HepG2 (cell line): ENCODE measurements around the gene PPIP5K2. TPM values are rescaled to one million over a fixed set of nuclear protein-coding genes. Genes with fewer than 3 reads are reported as not detected.

ENCODE experiments used
- ATAC-seq: fragments of 200-7000 bp; cut with Tn5 transposase; 3 replicates; pipeline ENCODE4 v1.9.1; 2020; ENCODE audit warnings: mild to moderate bottlenecking, moderate library complexity
- BruUV-seq: library from RNA; stranded (reverse); fragments of 400-500 nt; replicated peaks from 2 replicates; lab custom pipeline; 2021; lab: Mats Ljungman, UMichigan
- CTCF ChIA-PET: fragments of 300-600 bp; formaldehyde crosslinking; extraction: SDS; loops from one replicate; lab custom pipeline; 2021; ENCODE audit warnings: low total read pairs, inconsistent platforms, low intra/inter-chr PET ratio; lab: Yijun Ruan, JAX
- POLR2A ChIA-PET: fragments of 350-600 bp; sonication (Branson Sonifier 250); formaldehyde crosslinking; loops from one replicate; lab custom pipeline; 2020; ENCODE audit warnings: antibody characterized with exemption, inconsistent platforms; lab: Yijun Ruan, JAX
- DNase-seq: peaks from one replicate; pipeline ENCODE4 v3.0.0-alpha.2; 2015; ENCODE audit warnings: low spot score
- FAIRE-seq: peaks from 3 replicates; lab custom pipeline; 2011; peaks lifted over from hg19 to GRCh38; lab: Jason Lieb, UNC
- H2AFZ ChIP-seq: one replicate; pipeline ENCODE4 v1.6.1; 2011; ENCODE audit warnings: low read length, inconsistent platforms
- H3K27ac ChIP-seq: fragments of 300-600 bp; 3 replicates; pipeline ENCODE4 v1.8.0; 2011; ENCODE audit warnings: mixed run types, mild to moderate bottlenecking, mixed read lengths, low read length, inconsistent platforms; ENCODE audit not compliant: insufficient read depth; ENCODE audit errors: extremely low read length
- H3K27me3 ChIP-seq, 2 experiments: fragments of 200-600 bp in 1 of 2; 2 replicates in 1 of 2; 3 replicates in 1 of 2; pipeline versions ENCODE4 v1.6.0 to v1.8.0; 2011; ENCODE audit warnings: low read length in 2 of 2, mild to moderate bottlenecking in 2 of 2, moderate library complexity in 2 of 2, inconsistent platforms in 1 of 2; ENCODE audit not compliant: insufficient read depth in 2 of 2, control insufficient read depth in 1 of 2
- H3K36me3 ChIP-seq, 2 experiments: fragments of 200-600 bp in 1 of 2; replicated peaks in 1 of 2; 2 replicates in 1 of 2; 3 replicates in 1 of 2; pipeline versions ENCODE4 v1.5.1 to v1.8.0; 2011; ENCODE audit warnings: low read length in 2 of 2, inconsistent platforms in 1 of 2; ENCODE audit not compliant: insufficient read depth in 2 of 2, control insufficient read depth in 1 of 2
- H3K4me1 ChIP-seq: 2 replicates; pipeline ENCODE4 v1.5.1; 2012; ENCODE audit warnings: low read length, inconsistent platforms; ENCODE audit not compliant: insufficient read depth
- H3K4me2 ChIP-seq: 2 replicates; pipeline ENCODE4 v1.6.0; 2011; ENCODE audit warnings: low read depth, low read length, inconsistent platforms
- H3K4me3 ChIP-seq, 3 experiments: fragments of 200-600 bp in 1 of 3; sonication (generic), shearing (Covaris generic) in 1 of 3; replicated peaks in 1 of 3; 2 replicates each; pipeline ENCODE4 v1.5.1; 2011 to 2016; ENCODE audit warnings: low read length in 3 of 3, inconsistent platforms in 2 of 3, low read depth in 2 of 3, mild to moderate bottlenecking in 2 of 3, control low read depth in 1 of 3, mixed read lengths in 1 of 3; ENCODE audit not compliant: insufficient read depth in 1 of 3
- H3K79me2 ChIP-seq: one replicate; pipeline ENCODE4 v1.6.1; 2011; ENCODE audit warnings: low read length, inconsistent platforms; ENCODE audit not compliant: insufficient read depth
- H3K9ac ChIP-seq: 2 replicates; pipeline ENCODE4 v1.6.0; 2011; ENCODE audit warnings: mild to moderate bottlenecking, low read depth, low read length, inconsistent platforms; ENCODE audit not compliant: insufficient read depth
- H3K9me3 ChIP-seq: 2 replicates; pipeline ENCODE4 v1.5.1; 2012; ENCODE audit warnings: mild to moderate bottlenecking, low read length
- H4K20me1 ChIP-seq: 2 replicates; pipeline ENCODE4 v1.6.0; 2011; ENCODE audit warnings: inconsistent platforms, mild to moderate bottlenecking, low read length, moderate library complexity; ENCODE audit not compliant: insufficient read depth
- KAT2B ChIP-seq: fragments of 150-350 bp; IDR thresholded peaks from 2 replicates; pipeline ENCODE4 v1.6.1; 2014; ENCODE audit warnings: low read depth, low read length, borderline replicate concordance
- MZF1 ChIP-seq: sonication (generic); formaldehyde crosslinking; IDR thresholded peaks from 2 replicates; pipeline ENCODE4 v1.8.1; 2023; ENCODE audit warnings: mild to moderate bottlenecking, missing genetic modification reagents, borderline replicate concordance
- SAP130 ChIP-seq: IDR thresholded peaks from 2 replicates; pipeline ENCODE4 v1.6.1; 2016; ENCODE audit warnings: low read depth
- SKI ChIP-seq: fragments of 450-650 bp; IDR thresholded peaks from one replicate; pipeline ENCODE4 v1.6.1; 2018; ENCODE audit warnings: mild to moderate bottlenecking; ENCODE audit not compliant: partially characterized antibody
- ZMYM2 ChIP-seq: sonication (generic); formaldehyde crosslinking; IDR thresholded peaks from 2 replicates; pipeline ENCODE4 v1.8.0; 2022; ENCODE audit warnings: mild to moderate bottlenecking, missing genetic modification reagents
- ZNF644 ChIP-seq: IDR thresholded peaks from 2 replicates; pipeline ENCODE4 v1.6.1; 2016; ENCODE audit warnings: low read depth
- ZNF784 ChIP-seq: sonication (generic); formaldehyde crosslinking; IDR thresholded peaks from 2 replicates; pipeline ENCODE4 v1.5.1; 2020; ENCODE audit warnings: missing genetic modification reagents, mild to moderate bottlenecking, borderline replicate concordance
- in situ Hi-C: cut with HindIII; loops from 2 replicates; pipeline ENCODE4 v1.10.0; 2017; ENCODE audit warnings: low pct_unique_long_range_greater_than_20kb; ENCODE audit not compliant: extremely low pct_ligation_motif_present
- intact Hi-C: fragments of 100-400 bp; cut with micrococcal nuclease; formaldehyde crosslinking; loops from one replicate; pipeline ENCODE4 v1.10.0; 2022; ENCODE audit not compliant: unreplicated experiment
- polyA plus RNA-seq, 8 experiments: library from polyadenylated mRNA; depleted of rRNA in 3 of 8; stranded (reverse) in 7 of 8; unstranded in 1 of 8; fragments of >200 nt; fragmentation: Illumina TruSeq in 4 of 8; extraction: Trizol in 4 of 8; gene quantifications; 2 replicates each; pipeline versions ENCODE4 v1.2.1 to v1.2.3, GENCODE V29; 2011 to 2016; ENCODE audit warnings: low read depth in 4 of 8, missing spikeins in 1 of 8, mixed read lengths in 1 of 8; ENCODE audit not compliant: insufficient read depth in 1 of 8
- total RNA-seq, 5 experiments: library from RNA; depleted of rRNA; stranded (reverse); fragments of >200 nt; fragmentation: Illumina TruSeq; extraction: Trizol; gene quantifications; 2 replicates each; pipeline ENCODE4 v1.2.3, GENCODE V29; 2016; ENCODE audit warnings: low read depth in 1 of 5
- TF ChIP-seq, protein P1 (sequence below): sonication (generic); formaldehyde crosslinking; IDR thresholded peaks from 2 replicates; pipeline ENCODE4 v1.5.0; 2020; ENCODE audit warnings: mild to moderate bottlenecking, missing genetic modification reagents, borderline replicate concordance
- TF ChIP-seq, protein P2 (sequence below): sonication (generic); formaldehyde crosslinking; IDR thresholded peaks from 2 replicates; pipeline ENCODE4 v1.8.0; 2022; ENCODE audit warnings: mild to moderate bottlenecking, missing genetic modification reagents, borderline replicate concordance

PPIP5K2 gene
- total and polyA plus RNA-seq, 2 of the 13 experiments (the other 11 are each of a cell fraction or from before 2014, with no cell fraction given), result 19.7 to 45.6 TPM

- TF ChIP-seq ZNF644, result no peak
These were observed 86.9 kb downstream of the PPIP5K2 start (continued) for GRCh38 chr5:103207011-103207410.

GRCh38 chr5:103207653-103208052, 87.6 kb downstream of the PPIP5K2 start:
- intact Hi-C loops (no loop called here), in situ Hi-C loops (no loop called here)
- Histone ChIP-seq H3K4me1 (no peaks in the 10 kb centered on the region), H3K79me2 (no peaks in the 10 kb centered on the region), H3K27ac (no peak overlapping the region), H4K20me1 (no peaks in the 10 kb centered on the region), H3K9me3 (no peaks in the 10 kb centered on the region), H3K4me3 (no peak overlapping the region), H2AFZ (no peak overlapping the region), H3K9ac (no peak overlapping the region), H3K4me2 (no peak overlapping the region), H3K27me3 (no peaks in the 10 kb centered on the region), H3K36me3 (no peaks in the 10 kb centered on the region)
- CTCF ChIA-PET, result no interaction called here
- POLR2A ChIA-PET, result no interaction called here
- no TSS peak for BruUV-seq
- ATAC-seq, result no peak
- no peak for FAIRE-seq
- TF ChIP-seq KAT2B (no peak), SKI (no peak), MZF1 (CRISPR knock-in tag) (no peak), ZMYM2 (CRISPR knock-in tag) (no peak), SAP130 (no peak), ZNF784 (CRISPR knock-in tag) (no peak)
- TF ChIP-seq, protein P1, sequence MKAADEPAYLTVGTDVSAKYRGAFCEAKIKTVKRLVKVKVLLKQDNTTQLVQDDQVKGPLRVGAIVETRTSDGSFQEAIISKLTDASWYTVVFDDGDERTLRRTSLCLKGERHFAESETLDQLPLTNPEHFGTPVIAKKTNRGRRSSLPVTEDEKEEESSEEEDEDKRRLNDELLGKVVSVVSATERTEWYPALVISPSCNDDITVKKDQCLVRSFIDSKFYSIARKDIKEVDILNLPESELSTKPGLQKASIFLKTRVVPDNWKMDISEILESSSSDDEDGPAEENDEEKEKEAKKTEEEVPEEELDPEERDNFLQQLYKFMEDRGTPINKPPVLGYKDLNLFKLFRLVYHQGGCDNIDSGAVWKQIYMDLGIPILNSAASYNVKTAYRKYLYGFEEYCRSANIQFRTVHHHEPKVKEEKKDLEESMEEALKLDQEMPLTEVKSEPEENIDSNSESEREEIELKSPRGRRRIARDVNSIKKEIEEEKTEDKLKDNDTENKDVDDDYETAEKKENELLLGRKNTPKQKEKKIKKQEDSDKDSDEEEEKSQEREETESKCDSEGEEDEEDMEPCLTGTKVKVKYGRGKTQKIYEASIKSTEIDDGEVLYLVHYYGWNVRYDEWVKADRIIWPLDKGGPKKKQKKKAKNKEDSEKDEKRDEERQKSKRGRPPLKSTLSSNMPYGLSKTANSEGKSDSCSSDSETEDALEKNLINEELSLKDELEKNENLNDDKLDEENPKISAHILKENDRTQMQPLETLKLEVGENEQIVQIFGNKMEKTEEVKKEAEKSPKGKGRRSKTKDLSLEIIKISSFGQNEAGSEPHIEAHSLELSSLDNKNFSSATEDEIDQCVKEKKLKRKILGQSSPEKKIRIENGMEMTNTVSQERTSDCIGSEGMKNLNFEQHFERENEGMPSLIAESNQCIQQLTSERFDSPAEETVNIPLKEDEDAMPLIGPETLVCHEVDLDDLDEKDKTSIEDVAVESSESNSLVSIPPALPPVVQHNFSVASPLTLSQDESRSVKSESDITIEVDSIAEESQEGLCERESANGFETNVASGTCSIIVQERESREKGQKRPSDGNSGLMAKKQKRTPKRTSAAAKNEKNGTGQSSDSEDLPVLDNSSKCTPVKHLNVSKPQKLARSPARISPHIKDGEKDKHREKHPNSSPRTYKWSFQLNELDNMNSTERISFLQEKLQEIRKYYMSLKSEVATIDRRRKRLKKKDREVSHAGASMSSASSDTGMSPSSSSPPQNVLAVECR (CRISPR knock-in tag), result no peak
- TF ChIP-seq, protein P2, sequence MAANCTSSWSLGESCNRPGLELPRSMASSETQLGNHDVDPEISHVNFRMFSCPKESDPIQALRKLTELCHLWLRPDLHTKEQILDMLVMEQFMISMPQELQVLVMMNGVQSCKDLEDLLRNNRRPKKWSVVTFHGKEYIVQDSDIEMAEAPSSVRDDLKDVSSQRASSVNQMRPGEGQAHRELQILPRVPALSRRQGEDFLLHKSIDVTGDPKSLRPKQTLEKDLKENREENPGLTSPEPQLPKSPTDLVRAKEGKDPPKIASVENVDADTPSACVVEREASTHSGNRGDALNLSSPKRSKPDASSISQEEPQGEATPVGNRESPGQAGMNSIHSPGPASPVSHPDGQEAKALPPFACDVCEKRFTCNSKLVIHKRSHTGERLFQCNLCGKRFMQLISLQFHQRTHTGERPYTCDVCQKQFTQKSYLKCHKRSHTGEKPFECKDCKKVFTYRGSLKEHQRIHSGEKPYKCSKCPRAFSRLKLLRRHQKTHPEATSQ (CRISPR knock-in tag), result no peak
- DNase-seq, result no peak
